GM12878 (cell line): ENCODE results near the gene SOBP. TPM values are rescaled to one million over a fixed set of nuclear protein-coding genes. Genes with fewer than 3 reads are reported as not detected.

Source experiments
- ATAC-seq: fragments of 200-7000 bp; cut with Tn5 transposase; 3 replicates; pipeline ENCODE4 v1.9.1; 2020; ENCODE audit warnings: mild to moderate bottlenecking, moderate library complexity
- BruUV-seq: library from RNA; stranded (reverse); fragments of 400-500 nt; replicated peaks from 2 replicates; lab custom pipeline; 2021; lab: Mats Ljungman, UMichigan
- CTCF ChIA-PET: fragments of 300-600 bp; sonication (Branson Sonifier 250); formaldehyde crosslinking; extraction: SDS; loops from one replicate; lab custom pipeline; 2021; ENCODE audit warnings: inconsistent platforms; lab: Yijun Ruan, JAX
- POLR2A ChIA-PET: fragments of 350-600 bp; formaldehyde crosslinking; extraction: SDS; loops from one replicate; lab custom pipeline; 2021; ENCODE audit warnings: inconsistent platforms; lab: Charles Lee
- RAD21 ChIA-PET: fragments of 300-600 bp; sonication (Branson Sonifier 250); formaldehyde crosslinking; loops from one replicate; lab custom pipeline; 2023; ENCODE audit warnings: antibody characterized with exemption; ENCODE audit not compliant: unreplicated experiment; lab: Charles Lee
- SMC1A ChIA-PET: fragments of 300-600 bp; sonication (Branson Sonifier 250); formaldehyde crosslinking; loops from one replicate; lab custom pipeline; 2023; ENCODE audit not compliant: unreplicated experiment, uncharacterized antibody; lab: Charles Lee
- DNase-seq: peaks from one replicate; pipeline ENCODE4 v3.0.0-alpha.2; 2011; ENCODE audit warnings: low read depth, low spot score
- FAIRE-seq: peaks from 3 replicates; lab custom pipeline; 2011; peaks lifted over from hg19 to GRCh38; lab: Jason Lieb, UNC
- H2AFZ ChIP-seq: 2 replicates; pipeline ENCODE4 v1.6.0; 2011; ENCODE audit warnings: low read depth, low read length, control low read depth; ENCODE audit not compliant: control insufficient read depth
- H3K27ac ChIP-seq: 2 replicates; pipeline ENCODE4 v1.5.1; 2011; ENCODE audit warnings: control low read depth; ENCODE audit not compliant: control insufficient read depth, insufficient read depth
- H3K27me3 ChIP-seq, 2 experiments: replicated peaks in 1 of 2; 2 replicates each; pipeline versions ENCODE4 v1.6.0 to v1.6.1; 2011; ENCODE audit warnings: low read length in 1 of 2; ENCODE audit not compliant: control insufficient read depth in 2 of 2, insufficient read depth in 2 of 2
- H3K36me3 ChIP-seq, 2 experiments: 2 replicates each; pipeline ENCODE4 v1.5.1; 2011; ENCODE audit warnings: low read length in 1 of 2; ENCODE audit not compliant: control insufficient read depth in 2 of 2, insufficient read depth in 2 of 2
- H3K4me1 ChIP-seq: 2 replicates; pipeline ENCODE4 v1.6.1; 2011; ENCODE audit warnings: mild to moderate bottlenecking, low read length, moderate library complexity, mixed read lengths; ENCODE audit not compliant: control insufficient read depth, insufficient read depth
- H3K4me2 ChIP-seq: 2 replicates; pipeline ENCODE4 v1.6.0; 2011; ENCODE audit warnings: control low read depth; ENCODE audit not compliant: control insufficient read depth, insufficient read depth
- H3K4me3 ChIP-seq: fragments of 200-600 bp; sonication (generic); 2 replicates; pipeline ENCODE4 v1.5.1; 2016
- H3K79me2 ChIP-seq: 2 replicates; pipeline ENCODE4 v1.6.0; 2011; ENCODE audit warnings: low read length; ENCODE audit not compliant: control insufficient read depth, insufficient read depth
- H3K9ac ChIP-seq: 2 replicates; pipeline ENCODE4 v1.8.0; 2011; ENCODE audit warnings: low read length, control low read depth, mixed read lengths; ENCODE audit not compliant: control insufficient read depth, insufficient read depth
- H3K9me3 ChIP-seq: replicated peaks from 3 replicates; pipeline ENCODE4 v1.5.1; 2011; ENCODE audit warnings: mild to moderate bottlenecking, low read length; ENCODE audit not compliant: control insufficient read depth, insufficient read depth
- H4K20me1 ChIP-seq: 2 replicates; pipeline ENCODE4 v1.6.0; 2011; ENCODE audit not compliant: control insufficient read depth, insufficient read depth
- CHD4 ChIP-seq: fragments of 200-600 bp; sonication (generic); IDR thresholded peaks from 2 replicates; pipeline ENCODE4 v1.6.1; 2016; ENCODE audit warnings: mild to moderate bottlenecking
- EED ChIP-seq: sonication (generic); IDR thresholded peaks from 2 replicates; pipeline ENCODE4 v1.6.1; 2016; ENCODE audit warnings: antibody characterized with exemption, low read depth
- EGR1 ChIP-seq, 2 experiments: IDR thresholded peaks; 1 replicate in 1 of 2; 2 replicates in 1 of 2; pipeline ENCODE4 v1.6.1; 2011 to 2012; ENCODE audit warnings: low read depth in 2 of 2, low read length in 2 of 2, borderline replicate concordance in 1 of 2, mild to moderate bottlenecking in 1 of 2, moderate library complexity in 1 of 2
- ETV6 ChIP-seq, 2 experiments: fragments of 450-650 bp in 1 of 2; IDR thresholded peaks in 1 of 2; conservative IDR thresholded peaks in 1 of 2; 2 replicates each; pipeline ENCODE4 v1.6.1; 2014; ENCODE audit warnings: antibody characterized with exemption in 1 of 2, borderline replicate concordance in 1 of 2, low read depth in 1 of 2, mild to moderate bottlenecking in 1 of 2, moderate library complexity in 1 of 2
- IRF4 ChIP-seq: IDR thresholded peaks from 2 replicates; pipeline ENCODE4 v1.6.1; 2011; ENCODE audit warnings: low read depth, low read length
- MTA3 ChIP-seq: IDR thresholded peaks from 2 replicates; pipeline ENCODE4 v1.6.1; 2012; ENCODE audit warnings: low read length, inconsistent platforms, borderline replicate concordance
- PAX8 ChIP-seq: fragments of 450-650 bp; IDR thresholded peaks from 2 replicates; pipeline ENCODE4 v1.6.1; 2017; ENCODE audit warnings: mild to moderate bottlenecking, moderate library complexity
- PKNOX1 ChIP-seq: fragments of 450-650 bp; IDR thresholded peaks from 2 replicates; pipeline ENCODE4 v1.6.1; 2016; ENCODE audit warnings: mild to moderate bottlenecking
- RELA ChIP-seq: fragments of 450-650 bp; IDR thresholded peaks from 2 replicates; pipeline ENCODE4 v1.8.0; 2014; ENCODE audit warnings: borderline replicate concordance; ENCODE audit not compliant: partially characterized antibody
- SPI1 ChIP-seq: IDR thresholded peaks from 2 replicates; pipeline ENCODE4 v1.6.1; 2011; ENCODE audit warnings: low read depth, mild to moderate bottlenecking, low read length, moderate library complexity, borderline replicate concordance; ENCODE audit not compliant: insufficient read depth
- SRF ChIP-seq, 2 experiments: IDR thresholded peaks; 2 replicates each; pipeline ENCODE4 v1.6.1; 2011; ENCODE audit warnings: low read depth in 2 of 2, low read length in 2 of 2, mild to moderate bottlenecking in 1 of 2, moderate library complexity in 1 of 2
- TCF12 ChIP-seq: IDR thresholded peaks from 2 replicates; pipeline ENCODE4 v1.6.1; 2011; ENCODE audit warnings: low read depth, mild to moderate bottlenecking, low read length
- YY1 ChIP-seq: IDR thresholded peaks from 2 replicates; pipeline ENCODE4 v1.6.1; 2011; ENCODE audit warnings: low read depth, mild to moderate bottlenecking, low read length
- WGBS: methylation state at CpG from one replicate; pipeline ENCODE4 v1.1.6; 2016; ENCODE audit warnings: low lambda C conversion rate; ENCODE audit not compliant: insufficient replicate concordance, insufficient coverage; ENCODE audit errors: missing lambda C conversion rate; 5-methylcytosine and 5-hydroxymethylcytosine counted together
- in situ Hi-C: fragments of 300-500 bp; cut with MboI; formaldehyde crosslinking; loops from 9 replicates; pipeline ENCODE4 v1.14.3; 2018; ENCODE audit warnings: mixed read lengths
- intact Hi-C: fragments of 100-400 bp; cut with micrococcal nuclease; formaldehyde crosslinking; loops from one replicate; pipeline ENCODE4 v1.14.2; 2022; ENCODE audit not compliant: unreplicated experiment
- polyA plus RNA-seq, 11 experiments: library from polyadenylated mRNA; depleted of rRNA in 4 of 11; unstranded in 6 of 11; stranded (reverse) in 5 of 11; fragments of >200 nt; fragmentation: Nextera tagmentation in 4 of 11; fragmentation: Illumina TruSeq in 1 of 11; extraction: Ambion mirVana in 4 of 11; extraction: Trizol in 1 of 11; gene quantifications; 1 replicate in 1 of 11; 2 replicates in 10 of 11; pipeline versions ENCODE4 v1.2.1 to v1.2.3, GENCODE V29; 2011 to 2016; ENCODE audit warnings: inconsistent platforms in 2 of 11, missing spikeins in 2 of 11, low read depth in 1 of 11
- total RNA-seq, 4 experiments: library from RNA; depleted of rRNA in 3 of 4; stranded (reverse); fragments of >200 nt in 3 of 4; fragmentation: Illumina TruSeq in 1 of 4; extraction: Trizol in 1 of 4; gene quantifications; 2 replicates each; pipeline versions ENCODE4 v1.2.1 to v1.2.3, GENCODE V29; 2013 to 2021
- TF ChIP-seq, protein P1 (sequence below): fragments of 450-650 bp; formaldehyde crosslinking; IDR thresholded peaks from 2 replicates; pipeline ENCODE4 v1.5.0; 2022; ENCODE audit warnings: mild to moderate bottlenecking, missing genetic modification characterization
- TF ChIP-seq, protein P2 (sequence below): fragments of 450-650 bp; formaldehyde crosslinking; IDR thresholded peaks from 2 replicates; pipeline ENCODE4 v1.4.0; 2020; ENCODE audit warnings: mild to moderate bottlenecking, moderate library complexity
- TF ChIP-seq, protein P3 (sequence below): IDR thresholded peaks from 2 replicates; pipeline ENCODE4 v1.6.1; 2011; ENCODE audit warnings: borderline replicate concordance, low read depth, mild to moderate bottlenecking, moderate library complexity, mixed read lengths, low read length; ENCODE audit not compliant: insufficient read depth; ENCODE audit errors: extremely low read length

The SOBP gene
- total and polyA plus RNA-seq, 10 of the 15 experiments (the other 5 are each of a cell fraction or from before 2014, with no cell fraction given), result 0.49 to 1.9 (median 0.78) TPM

DNA sequence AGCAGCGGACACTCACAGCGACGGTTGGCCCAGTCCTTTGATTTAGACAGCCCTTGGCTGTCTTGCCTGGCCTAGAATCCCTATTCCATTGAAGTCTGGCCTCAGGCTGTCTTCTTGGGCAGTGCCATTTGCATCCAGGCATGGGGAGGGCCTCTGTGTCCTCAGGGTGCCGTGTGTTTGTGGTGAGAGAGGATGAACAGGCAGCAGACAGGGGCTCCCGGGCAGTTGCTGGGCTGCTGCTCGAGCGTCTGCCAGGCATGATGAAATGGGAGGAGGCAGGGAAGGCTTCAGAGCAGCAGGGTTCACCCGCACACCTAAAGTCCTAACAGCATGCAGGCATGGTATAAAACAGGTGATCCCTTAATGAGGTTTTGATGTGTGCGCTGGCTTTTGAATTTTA, 126.9 kb downstream of the SOBP start:
- H3K27ac ChIP-seq, result no peak overlapping the region
- peaks cover 14% of the 10 kb centered on the region for H3K4me1 ChIP-seq
- no peaks in the 10 kb centered on the region for H4K20me1 ChIP-seq
- SMC1A ChIA-PET, result no interaction called here
- POLR2A ChIA-PET, result no interaction called here
- DNase-seq (no peak), FAIRE-seq (no peak), ATAC-seq (no peak)
- H3K4me2 ChIP-seq, result no peak overlapping the region
- WGBS, result 90% methylated on average over 9 of the region's 9 CpGs
- H3K9me3 ChIP-seq, result no peaks in the 10 kb centered on the region
- H3K36me3 ChIP-seq, result no peaks in the 10 kb centered on the region
- CTCF ChIA-PET, result no interaction called here
- H3K9ac ChIP-seq, result no peak overlapping the region
- H3K27me3 ChIP-seq, result no peaks in the 10 kb centered on the region; a peak in 1 of 4 replicates
- H3K4me3 ChIP-seq, result no peak overlapping the region
- intact Hi-C loops, result loop anchor here (5.0 kb wide), 1 partner anchor 41 kb away; no protein-coding TSS in a partner anchor
- H2AFZ ChIP-seq, result no peak overlapping the region
- RAD21 ChIA-PET, result no interaction called here
- in situ Hi-C loops, result no loop called here
- no peaks in the 10 kb centered on the region for H3K79me2 ChIP-seq
- BruUV-seq, result no TSS peak
- no peak for TF ChIP-seq RELA
- no peak for TF ChIP-seq YY1
- TF ChIP-seq EGR1 (IDR thresholded peaks at IDR 0.05; ENCODE audit: borderline replicate concordance in 1 of 2, low read depth in 2 of 2, low read length in 2 of 2), result no peak
- no peak for TF ChIP-seq ETV6 (conservative IDR thresholded peaks at IDR 0.05 in 1 of 2, IDR thresholded peaks at IDR 0.05 in 1 of 2; ENCODE audit: borderline replicate concordance in 1 of 2, low read depth in 1 of 2)
- no peak for TF ChIP-seq PKNOX1
- no peak for TF ChIP-seq SPI1
- no peak for TF ChIP-seq SRF (IDR thresholded peaks at IDR 0.05; ENCODE audit: low read depth in 2 of 2, low read length in 2 of 2)
- no peak for TF ChIP-seq MTA3
- no peak for TF ChIP-seq EED
- no peak for TF ChIP-seq IRF4
- TF ChIP-seq, protein P1, sequence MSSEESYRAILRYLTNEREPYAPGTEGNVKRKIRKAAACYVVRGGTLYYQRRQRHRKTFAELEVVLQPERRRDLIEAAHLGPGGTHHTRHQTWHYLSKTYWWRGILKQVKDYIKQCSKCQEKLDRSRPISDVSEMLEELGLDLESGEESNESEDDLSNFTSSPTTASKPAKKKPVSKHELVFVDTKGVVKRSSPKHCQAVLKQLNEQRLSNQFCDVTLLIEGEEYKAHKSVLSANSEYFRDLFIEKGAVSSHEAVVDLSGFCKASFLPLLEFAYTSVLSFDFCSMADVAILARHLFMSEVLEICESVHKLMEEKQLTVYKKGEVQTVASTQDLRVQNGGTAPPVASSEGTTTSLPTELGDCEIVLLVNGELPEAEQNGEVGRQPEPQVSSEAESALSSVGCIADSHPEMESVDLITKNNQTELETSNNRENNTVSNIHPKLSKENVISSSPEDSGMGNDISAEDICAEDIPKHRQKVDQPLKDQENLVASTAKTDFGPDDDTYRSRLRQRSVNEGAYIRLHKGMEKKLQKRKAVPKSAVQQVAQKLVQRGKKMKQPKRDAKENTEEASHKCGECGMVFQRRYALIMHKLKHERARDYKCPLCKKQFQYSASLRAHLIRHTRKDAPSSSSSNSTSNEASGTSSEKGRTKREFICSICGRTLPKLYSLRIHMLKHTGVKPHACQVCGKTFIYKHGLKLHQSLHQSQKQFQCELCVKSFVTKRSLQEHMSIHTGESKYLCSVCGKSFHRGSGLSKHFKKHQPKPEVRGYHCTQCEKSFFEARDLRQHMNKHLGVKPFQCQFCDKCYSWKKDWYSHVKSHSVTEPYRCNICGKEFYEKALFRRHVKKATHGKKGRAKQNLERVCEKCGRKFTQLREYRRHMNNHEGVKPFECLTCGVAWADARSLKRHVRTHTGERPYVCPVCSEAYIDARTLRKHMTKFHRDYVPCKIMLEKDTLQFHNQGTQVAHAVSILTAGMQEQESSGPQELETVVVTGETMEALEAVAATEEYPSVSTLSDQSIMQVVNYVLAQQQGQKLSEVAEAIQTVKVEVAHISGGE (CRISPR knock-in tag), result no peak
- TF ChIP-seq, protein P2, sequence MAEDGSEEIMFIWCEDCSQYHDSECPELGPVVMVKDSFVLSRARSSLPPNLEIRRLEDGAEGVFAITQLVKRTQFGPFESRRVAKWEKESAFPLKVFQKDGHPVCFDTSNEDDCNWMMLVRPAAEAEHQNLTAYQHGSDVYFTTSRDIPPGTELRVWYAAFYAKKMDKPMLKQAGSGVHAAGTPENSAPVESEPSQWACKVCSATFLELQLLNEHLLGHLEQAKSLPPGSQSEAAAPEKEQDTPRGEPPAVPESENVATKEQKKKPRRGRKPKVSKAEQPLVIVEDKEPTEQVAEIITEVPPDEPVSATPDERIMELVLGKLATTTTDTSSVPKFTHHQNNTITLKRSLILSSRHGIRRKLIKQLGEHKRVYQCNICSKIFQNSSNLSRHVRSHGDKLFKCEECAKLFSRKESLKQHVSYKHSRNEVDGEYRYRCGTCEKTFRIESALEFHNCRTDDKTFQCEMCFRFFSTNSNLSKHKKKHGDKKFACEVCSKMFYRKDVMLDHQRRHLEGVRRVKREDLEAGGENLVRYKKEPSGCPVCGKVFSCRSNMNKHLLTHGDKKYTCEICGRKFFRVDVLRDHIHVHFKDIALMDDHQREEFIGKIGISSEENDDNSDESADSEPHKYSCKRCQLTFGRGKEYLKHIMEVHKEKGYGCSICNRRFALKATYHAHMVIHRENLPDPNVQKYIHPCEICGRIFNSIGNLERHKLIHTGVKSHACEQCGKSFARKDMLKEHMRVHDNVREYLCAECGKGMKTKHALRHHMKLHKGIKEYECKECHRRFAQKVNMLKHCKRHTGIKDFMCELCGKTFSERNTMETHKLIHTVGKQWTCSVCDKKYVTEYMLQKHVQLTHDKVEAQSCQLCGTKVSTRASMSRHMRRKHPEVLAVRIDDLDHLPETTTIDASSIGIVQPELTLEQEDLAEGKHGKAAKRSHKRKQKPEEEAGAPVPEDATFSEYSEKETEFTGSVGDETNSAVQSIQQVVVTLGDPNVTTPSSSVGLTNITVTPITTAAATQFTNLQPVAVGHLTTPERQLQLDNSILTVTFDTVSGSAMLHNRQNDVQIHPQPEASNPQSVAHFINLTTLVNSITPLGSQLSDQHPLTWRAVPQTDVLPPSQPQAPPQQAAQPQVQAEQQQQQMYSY, result no peak
- no peak for TF ChIP-seq CHD4
- TF ChIP-seq TCF12, result no peak
- TF ChIP-seq PAX8, result no peak
- TF ChIP-seq, protein P3, sequence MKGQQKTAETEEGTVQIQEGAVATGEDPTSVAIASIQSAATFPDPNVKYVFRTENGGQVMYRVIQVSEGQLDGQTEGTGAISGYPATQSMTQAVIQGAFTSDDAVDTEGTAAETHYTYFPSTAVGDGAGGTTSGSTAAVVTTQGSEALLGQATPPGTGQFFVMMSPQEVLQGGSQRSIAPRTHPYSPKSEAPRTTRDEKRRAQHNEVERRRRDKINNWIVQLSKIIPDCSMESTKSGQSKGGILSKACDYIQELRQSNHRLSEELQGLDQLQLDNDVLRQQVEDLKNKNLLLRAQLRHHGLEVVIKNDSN, result no peak
